HAP-1 (cell line): ENCODE measurements around the gene ECHDC3.

Experiments
- DNase-seq, 2 experiments: peaks; one replicate each; pipeline ENCODE4 v3.0.0-alpha.2; 2016 to 2020; ENCODE audit warnings: low spot score in 2 of 2
- H3K27me3 ChIP-seq: fragments of 250-450 bp; sonication (Bioruptor Pico); 2 replicates; pipeline ENCODE4 v1.5.1; 2020; ENCODE audit warnings: low read depth, mild to moderate bottlenecking, moderate library complexity
- H3K36me3 ChIP-seq: fragments of 250-450 bp; sonication (Bioruptor Pico); replicated peaks from 2 replicates; pipeline ENCODE4 v1.5.1; 2020; ENCODE audit warnings: mild to moderate bottlenecking
- H3K4me1 ChIP-seq: fragments of 250-450 bp; sonication (Bioruptor Pico); 2 replicates; pipeline ENCODE4 v1.5.1; 2020; ENCODE audit warnings: mild to moderate bottlenecking
- H3K4me3 ChIP-seq: fragments of 250-450 bp; sonication (Bioruptor Pico); 2 replicates; pipeline ENCODE4 v1.5.1; 2020; ENCODE audit warnings: mild to moderate bottlenecking, moderate library complexity
- H3K9me3 ChIP-seq: fragments of 250-450 bp; sonication (Bioruptor Pico); 2 replicates; pipeline ENCODE4 v1.5.1; 2020; ENCODE audit warnings: mild to moderate bottlenecking, moderate library complexity
- in situ Hi-C: fragments of 300-500 bp; cut with MboI; formaldehyde crosslinking; loops from 3 replicates; pipeline ENCODE4 v1.14.3; 2020; ENCODE audit warnings: low sequenced_read_pairs, inconsistent platforms, mixed read lengths

The ECHDC3 gene

GRCh38 chr10:11745045-11745444 is 2.9 kb downstream of the ECHDC3 start:
- in situ Hi-C loops: no loop called here
- H3K4me1 ChIP-seq: peaks cover 5% of the 10 kb centered on the region; the same call in 1 of the 2 replicates
- no peak overlapping the region for H3K4me3 ChIP-seq
- H3K27me3 ChIP-seq: no peaks in the 10 kb centered on the region
- no peaks in the 10 kb centered on the region for H3K9me3 ChIP-seq
- no peak for DNase-seq
- peaks cover 15% of the 10 kb centered on the region for H3K36me3 ChIP-seq

- DNase-seq: no peak
- Histone ChIP-seq H3K4me1 (peaks cover 5% of the 10 kb centered on the region; the same call in 1 of the 2 replicates), H3K9me3 (no peaks in the 10 kb centered on the region), H3K4me3 (no peak overlapping the region), H3K36me3 (peaks cover 15% of the 10 kb centered on the region), H3K27me3 (no peaks in the 10 kb centered on the region)
- in situ Hi-C loops: no loop called here
Measured at GRCh38 chr10:11746883-11747539, 4.8 kb downstream of the ECHDC3 start.

GRCh38 chr10:11748866-11749265 is 6.7 kb downstream of the ECHDC3 start:
- in situ Hi-C loops: no loop called here
- H3K27me3 ChIP-seq: no peaks in the 10 kb centered on the region

GRCh38 chr10:11750420-11750819 is 8.2 kb downstream of the ECHDC3 start:
- H3K4me1 ChIP-seq: 0 out of 2 replicates have a peak, but pooled peaks cover 3% of the 10 kb centered on the region
- no peak for DNase-seq
- H3K9me3 ChIP-seq: no peaks in the 10 kb centered on the region
- in situ Hi-C loops: no loop called here
- H3K4me3 ChIP-seq: no peak overlapping the region
- H3K27me3 ChIP-seq: no peaks in the 10 kb centered on the region
- H3K36me3 ChIP-seq: peaks cover 9% of the 10 kb centered on the region; the same call in 1 of the 2 replicates

More at GRCh38 chr10:11748866-11749265, 6.7 kb downstream of the ECHDC3 start:
- Histone ChIP-seq H3K4me3 (no peak overlapping the region), H3K4me1 (0 out of 2 replicates have a peak, but pooled peaks cover 3% of the 10 kb centered on the region), H3K9me3 (no peaks in the 10 kb centered on the region), H3K36me3 (peaks cover 12% of the 10 kb centered on the region)
- no peak for DNase-seq

- Histone ChIP-seq H3K9me3 (no peaks in the 10 kb centered on the region), H3K4me1 (peaks cover 12% of the 10 kb centered on the region), H3K4me3 (no peak overlapping the region), H3K36me3 (peaks cover 7% of the 10 kb centered on the region; the same call in 1 of the 2 replicates), H3K27me3 (no peaks in the 10 kb centered on the region)
- no peak for DNase-seq
- in situ Hi-C loops: no loop called here
Measured at GRCh38 chr10:11754173-11754572, 12.0 kb downstream of the ECHDC3 start.

- no peak overlapping the region for H3K4me3 ChIP-seq
- in situ Hi-C loops: loop anchor here (5.0 kb wide), 1 partner anchor 237 kb away; no protein-coding TSS in a partner anchor
- no peaks in the 10 kb centered on the region for H3K9me3 ChIP-seq
- H3K36me3 ChIP-seq: peaks cover 4% of the 10 kb centered on the region; the same call in 1 of the 2 replicates
- no peak for DNase-seq
- H3K4me1 ChIP-seq: peaks cover 12% of the 10 kb centered on the region
- no peaks in the 10 kb centered on the region for H3K27me3 ChIP-seq
Measured at GRCh38 chr10:11754620-11755019, 12.4 kb downstream of the ECHDC3 start.

GRCh38 chr10:11755512-11756263 is 13.5 kb downstream of the ECHDC3 start:
- no peak for DNase-seq
- Histone ChIP-seq H3K4me1 (peaks cover 12% of the 10 kb centered on the region), H3K4me3 (no peak overlapping the region), H3K27me3 (no peaks in the 10 kb centered on the region), H3K9me3 (no peaks in the 10 kb centered on the region), H3K36me3 (peaks cover 4% of the 10 kb centered on the region; the same call in 1 of the 2 replicates)
- in situ Hi-C loops: loop anchor here (5.0 kb wide), 1 partner anchor 238 kb away; no protein-coding TSS in a partner anchor

- no peak for DNase-seq
- Histone ChIP-seq H3K4me3 (no peak overlapping the region), H3K27me3 (no peaks in the 10 kb centered on the region), H3K36me3 (peaks cover 4% of the 10 kb centered on the region; the same call in 1 of the 2 replicates), H3K9me3 (no peaks in the 10 kb centered on the region), H3K4me1 (peaks cover 12% of the 10 kb centered on the region)
- in situ Hi-C loops: loop anchor here (5.0 kb wide), 1 partner anchor 240 kb away; no protein-coding TSS in a partner anchor
Measured at GRCh38 chr10:11756766-11757315, 14.7 kb downstream of the ECHDC3 start.

- Histone ChIP-seq H3K4me1 (peaks cover 12% of the 10 kb centered on the region), H3K27me3 (no peaks in the 10 kb centered on the region), H3K4me3 (no peak overlapping the region), H3K36me3 (peaks cover 4% of the 10 kb centered on the region; the same call in 1 of the 2 replicates), H3K9me3 (no peaks in the 10 kb centered on the region)
- peak in 1 of 2 experiments; percentile 58 for DNase-seq
- in situ Hi-C loops: loop anchor here (5.0 kb wide), 1 partner anchor 240 kb away; no protein-coding TSS in a partner anchor
Measured at GRCh38 chr10:11757454-11757820, 15.3 kb downstream of the ECHDC3 start.

GRCh38 chr10:11757821-11758463 is 15.8 kb downstream of the ECHDC3 start:
- Histone ChIP-seq H3K4me3 (no peak overlapping the region), H3K27me3 (no peaks in the 10 kb centered on the region), H3K4me1 (peaks cover 12% of the 10 kb centered on the region), H3K9me3 (no peaks in the 10 kb centered on the region), H3K36me3 (peaks cover 4% of the 10 kb centered on the region; the same call in 1 of the 2 replicates)
- DNase-seq: peak; percentile 74 to 92
- in situ Hi-C loops: loop anchor here (5.0 kb wide), 1 partner anchor 241 kb away; no protein-coding TSS in a partner anchor

GRCh38 chr10:11758527-11759236 is 16.5 kb downstream of the ECHDC3 start:
- H3K27me3 ChIP-seq: no peaks in the 10 kb centered on the region
- peaks cover 12% of the 10 kb centered on the region for H3K4me1 ChIP-seq
- in situ Hi-C loops: loop anchor here (5.0 kb wide), 1 partner anchor 241 kb away; no protein-coding TSS in a partner anchor
- peaks cover 4% of the 10 kb centered on the region; the same call in 1 of the 2 replicates for H3K36me3 ChIP-seq
- H3K9me3 ChIP-seq: no peaks in the 10 kb centered on the region
- DNase-seq: no peak
- H3K4me3 ChIP-seq: no peak overlapping the region

- Histone ChIP-seq H3K27me3 (no peaks in the 10 kb centered on the region), H3K4me1 (peaks cover 12% of the 10 kb centered on the region), H3K4me3 (no peak overlapping the region), H3K9me3 (no peaks in the 10 kb centered on the region), H3K36me3 (peaks cover 4% of the 10 kb centered on the region; the same call in 1 of the 2 replicates)
- no peak for DNase-seq
- in situ Hi-C loops: loop anchor here (5.0 kb wide), 1 partner anchor 242 kb away; no protein-coding TSS in a partner anchor
Measured at GRCh38 chr10:11759347-11759746, 17.2 kb downstream of the ECHDC3 start.
